Cardiac ventricle fibroblast (primary cell): ENCODE results near the gene BARX1. TPM values are rescaled to one million over a fixed set of nuclear protein-coding genes. Genes with fewer than 3 reads are reported as not detected.

Experiments used
- total RNA-seq: library from RNA; depleted of rRNA; stranded (reverse); fragments of >200 nt; gene quantifications from 2 replicates; pipeline ENCODE4 v1.2.3, GENCODE V29; 2015

BARX1 gene, protein sequence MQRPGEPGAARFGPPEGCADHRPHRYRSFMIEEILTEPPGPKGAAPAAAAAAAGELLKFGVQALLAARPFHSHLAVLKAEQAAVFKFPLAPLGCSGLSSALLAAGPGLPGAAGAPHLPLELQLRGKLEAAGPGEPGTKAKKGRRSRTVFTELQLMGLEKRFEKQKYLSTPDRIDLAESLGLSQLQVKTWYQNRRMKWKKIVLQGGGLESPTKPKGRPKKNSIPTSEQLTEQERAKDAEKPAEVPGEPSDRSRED
- not detected in 2 replicates for total RNA-seq

DNA sequence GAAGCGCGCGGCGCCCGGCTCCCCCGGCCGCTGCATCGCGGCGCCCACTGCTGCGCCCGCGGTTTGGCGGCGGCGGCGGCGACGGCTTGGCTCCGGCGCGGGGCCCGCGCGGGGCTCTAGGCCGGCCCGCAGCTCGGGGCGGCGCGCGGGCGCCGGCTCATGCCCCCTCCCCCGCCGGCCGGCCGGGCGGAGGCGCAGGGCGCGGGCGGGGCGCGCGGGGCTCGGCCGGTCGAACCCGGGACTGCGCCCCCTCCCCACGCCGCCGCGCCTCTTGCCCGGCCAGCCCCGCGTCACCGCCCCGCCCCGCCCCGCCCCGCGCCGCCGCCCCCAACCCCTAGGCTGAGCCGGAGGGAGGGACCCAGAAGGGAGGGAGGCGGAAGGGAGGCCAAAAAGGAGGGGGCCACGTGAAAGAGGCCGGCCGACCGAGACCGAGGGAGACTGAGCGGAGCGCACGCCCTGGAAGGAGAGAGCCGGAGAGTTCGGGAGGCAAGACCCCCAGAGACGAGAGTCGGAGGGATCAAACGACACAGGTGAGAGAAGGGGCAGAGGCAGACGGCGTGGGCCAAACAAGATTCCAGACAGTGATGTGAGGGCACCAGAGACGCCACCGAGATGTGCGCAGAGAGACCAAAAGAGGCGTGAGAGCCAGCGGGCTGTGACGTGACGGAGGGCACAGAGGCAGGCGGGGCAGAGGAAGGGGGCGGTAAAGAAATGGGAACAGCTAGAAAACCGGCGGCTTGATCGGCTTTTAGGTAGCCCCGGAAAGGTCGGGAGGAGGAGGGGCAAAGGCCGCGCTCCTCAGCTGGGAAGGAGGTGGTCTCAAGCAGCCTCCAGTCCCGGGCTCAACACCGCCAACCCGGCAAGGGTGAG lies at the start of gene BARX1:
Gene BARX1 (minus strand): TSS at position 245 of the 870 bp plus-strand sequence. CDS start 209 bp downstream, at position 36.

Other genes with a start within 250 kb of the BARX1 start
- gene PTPDC1, start 129.1 kb upstream of the BARX1 start, total RNA-seq, result 6.1 and 7.2 TPM in 2 replicates